GM18505 (cell line): Measurements from ENCODE around the gene MTHFR.

Experiments
- ATAC-seq: cut with Tn5 transposase; IDR thresholded peaks from one replicate; pipeline ENCODE4 v1.9.1; 2021; ENCODE audit not compliant: unreplicated experiment
- POLR2A ChIP-seq: IDR thresholded peaks from 4 replicates; pipeline ENCODE4 v1.6.1; 2011; ENCODE audit warnings: borderline replicate concordance; ENCODE audit not compliant: insufficient read depth, insufficient read length; ENCODE audit errors: extremely low read depth

Gene MTHFR

GRCh38 chr1:11761988-11762406 lies 43.8 kb downstream of the MTHFR start, which contains the start of gene C1orf167:
Gene C1orf167, plus strand, starts transcription at chr1:11762193. Its CDS starts 2,208 bp downstream, at chr1:11764401.
- no peak for TF ChIP-seq POLR2A
- no peak for ATAC-seq

- TF ChIP-seq POLR2A = no peak
- ATAC-seq = no peak
These were observed 44.5 kb downstream of the MTHFR start for GRCh38 chr1:11761285-11761684.

DNA sequence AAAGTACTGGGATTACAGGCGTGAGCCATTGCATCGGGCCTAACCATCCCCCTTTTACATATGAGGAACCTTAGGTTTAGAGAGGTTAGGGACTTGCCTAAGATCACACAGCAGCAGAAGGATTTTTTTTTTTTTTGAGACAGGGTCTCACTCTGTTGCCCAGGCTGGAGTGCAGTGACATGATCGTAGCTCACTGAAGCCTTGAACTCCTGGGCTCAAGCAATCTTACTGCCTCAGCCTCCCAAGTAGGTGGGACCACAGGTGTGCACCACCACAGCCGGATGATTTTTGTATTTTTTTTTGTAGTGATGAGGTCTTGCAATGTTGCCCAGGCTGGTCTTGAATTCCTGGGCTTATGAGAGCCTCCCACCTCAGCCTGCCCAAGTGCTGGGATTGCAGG lies 46.0 kb downstream of the MTHFR start:
- no peak for ATAC-seq
- no peak for TF ChIP-seq POLR2A

- ATAC-seq = no peak
- TF ChIP-seq POLR2A = no peak
These were observed 48.7 kb downstream of the MTHFR start for GRCh38 chr1:11757047-11757446.

DNA sequence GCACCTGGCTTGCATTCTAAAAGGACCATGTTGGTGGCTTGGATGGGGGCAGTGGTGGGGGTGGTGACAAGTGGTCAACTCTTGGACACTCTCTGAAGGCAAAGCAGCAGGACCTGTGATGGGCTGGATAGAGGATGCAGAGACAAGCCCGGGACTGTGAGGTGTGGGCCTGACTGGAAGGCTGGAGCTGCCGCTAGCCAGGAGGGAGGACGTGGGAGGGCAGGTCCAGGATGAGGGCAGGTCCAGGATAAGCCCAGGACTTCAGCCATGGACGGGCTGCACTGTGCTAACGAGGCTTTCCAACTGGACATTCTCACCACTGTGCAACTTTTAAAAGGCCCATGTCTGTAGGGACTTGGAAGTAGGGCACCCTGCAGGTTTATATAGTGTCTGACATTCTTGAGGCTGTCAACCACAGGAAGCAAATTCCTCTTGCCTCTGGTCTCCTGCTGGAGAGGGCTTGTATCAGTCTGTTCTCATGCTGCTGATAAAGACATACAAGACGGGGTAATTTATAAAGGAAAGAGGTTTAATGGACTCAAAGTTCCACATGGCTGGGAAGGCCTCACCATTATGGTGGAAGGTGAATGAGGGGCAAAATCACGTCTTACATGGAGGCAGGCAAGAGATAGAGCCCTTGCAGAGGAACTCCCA lies 52.1 kb downstream of the MTHFR start:
- no peak for TF ChIP-seq POLR2A
- no peak for ATAC-seq

- no peak for TF ChIP-seq POLR2A
- ATAC-seq = no peak
These were observed 53.2 kb downstream of the MTHFR start for GRCh38 chr1:11752359-11753088.

GRCh38 chr1:11751087-11751486 lies 54.7 kb downstream of the MTHFR start:
- TF ChIP-seq POLR2A = no peak
- ATAC-seq = no peak

- TF ChIP-seq POLR2A = no peak
- no peak for ATAC-seq
These were observed 55.8 kb downstream of the MTHFR start for GRCh38 chr1:11749996-11750395.

DNA sequence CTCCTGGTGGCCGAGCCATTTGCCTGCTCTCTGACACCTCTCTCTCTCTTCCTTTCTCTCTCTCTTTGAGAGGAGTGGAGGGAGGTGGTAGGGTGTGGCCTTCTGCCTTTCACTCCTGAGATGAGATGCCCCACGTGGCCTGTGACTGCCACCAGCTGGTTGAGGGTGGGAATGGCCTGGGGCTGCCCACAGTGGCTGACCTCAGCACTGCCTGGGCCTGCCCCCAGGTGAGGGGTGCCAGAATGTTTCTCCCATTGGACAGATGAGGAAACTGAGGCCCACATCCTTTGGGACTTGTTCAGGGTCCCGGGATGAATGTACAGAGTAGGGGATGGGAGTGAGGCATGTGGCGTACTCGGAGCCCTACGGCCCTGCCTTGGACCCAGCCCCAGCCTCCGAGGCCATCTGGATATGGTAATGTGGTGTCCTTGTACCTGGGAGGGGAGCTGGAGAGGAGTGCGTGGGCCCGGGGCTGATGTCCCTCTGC lies 56.5 kb downstream of the MTHFR start:
- no peak for ATAC-seq
- TF ChIP-seq POLR2A = no peak

GRCh38 chr1:11748294-11749202 lies 57.2 kb downstream of the MTHFR start:
- TF ChIP-seq POLR2A = no peak
- no peak for ATAC-seq

DNA sequence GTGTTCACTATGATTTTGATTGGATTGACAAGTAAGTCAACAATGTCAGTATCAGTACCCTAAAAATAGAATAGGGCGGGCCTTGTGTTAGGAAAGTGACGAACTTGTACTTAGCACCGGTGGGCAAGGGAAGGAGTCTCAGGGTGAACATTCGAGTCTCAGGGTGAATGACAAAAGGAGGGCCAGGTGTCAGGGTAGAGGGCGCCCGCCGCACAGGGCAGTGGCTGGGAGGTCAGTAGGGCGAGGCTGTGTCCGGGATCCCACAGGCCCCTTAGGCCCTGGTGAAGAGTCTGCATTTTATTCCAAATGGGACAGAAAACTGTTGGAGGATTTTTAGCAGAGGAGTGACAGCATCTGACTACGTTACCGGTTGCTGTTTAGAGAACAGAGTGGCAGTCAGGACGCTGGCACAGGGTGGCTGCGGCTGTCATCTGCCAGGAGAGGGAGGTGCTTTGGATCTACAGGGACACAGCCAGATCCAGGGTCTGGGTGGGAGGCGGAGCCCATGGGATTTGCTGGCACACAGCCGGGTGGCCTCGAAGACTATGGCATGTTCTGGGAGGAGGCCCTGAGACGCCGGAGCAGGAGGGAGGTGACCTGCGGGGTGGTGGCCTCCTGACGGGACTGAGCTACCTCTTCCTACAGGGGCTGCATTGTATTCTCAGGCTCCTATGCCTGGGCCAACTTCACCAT lies 58.8 kb downstream of the MTHFR start:
- no peak for ATAC-seq
- no peak for TF ChIP-seq POLR2A

DNA sequence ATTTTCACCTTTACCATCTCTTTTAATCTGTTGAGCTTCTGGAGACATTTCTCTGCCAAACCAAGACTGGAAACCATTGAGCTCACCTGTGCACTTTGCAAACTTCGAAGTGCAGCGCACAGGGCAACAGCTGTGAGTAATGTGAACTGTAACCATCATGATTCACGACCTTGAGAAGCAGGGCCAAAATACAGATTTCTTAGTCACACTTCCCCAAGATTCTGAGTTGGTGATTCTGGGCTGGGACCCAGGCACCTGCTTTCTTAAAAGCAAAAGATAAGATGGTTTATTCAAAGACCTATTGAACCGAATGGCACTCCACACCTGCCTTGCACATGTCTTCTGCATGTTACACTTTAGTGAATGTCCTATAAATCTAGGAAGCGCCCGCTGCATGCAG lies 59.7 kb downstream of the MTHFR start:
- no peak for TF ChIP-seq POLR2A

GRCh38 chr1:11744287-11744686 lies 61.5 kb downstream of the MTHFR start:
- TF ChIP-seq POLR2A = no peak
- no peak for ATAC-seq

More for the DNA sequence above, 59.7 kb downstream of the MTHFR start:
- no peak for ATAC-seq
